ENCODE measurements around the gene FIBCD1. TPM values are rescaled to one million over a fixed set of nuclear protein-coding genes. Genes with fewer than 3 reads are reported as not detected.

The FIBCD1 gene
- total and polyA plus RNA-seq, 7 donors: 0.01 TPM; not detected in 6

DNA sequence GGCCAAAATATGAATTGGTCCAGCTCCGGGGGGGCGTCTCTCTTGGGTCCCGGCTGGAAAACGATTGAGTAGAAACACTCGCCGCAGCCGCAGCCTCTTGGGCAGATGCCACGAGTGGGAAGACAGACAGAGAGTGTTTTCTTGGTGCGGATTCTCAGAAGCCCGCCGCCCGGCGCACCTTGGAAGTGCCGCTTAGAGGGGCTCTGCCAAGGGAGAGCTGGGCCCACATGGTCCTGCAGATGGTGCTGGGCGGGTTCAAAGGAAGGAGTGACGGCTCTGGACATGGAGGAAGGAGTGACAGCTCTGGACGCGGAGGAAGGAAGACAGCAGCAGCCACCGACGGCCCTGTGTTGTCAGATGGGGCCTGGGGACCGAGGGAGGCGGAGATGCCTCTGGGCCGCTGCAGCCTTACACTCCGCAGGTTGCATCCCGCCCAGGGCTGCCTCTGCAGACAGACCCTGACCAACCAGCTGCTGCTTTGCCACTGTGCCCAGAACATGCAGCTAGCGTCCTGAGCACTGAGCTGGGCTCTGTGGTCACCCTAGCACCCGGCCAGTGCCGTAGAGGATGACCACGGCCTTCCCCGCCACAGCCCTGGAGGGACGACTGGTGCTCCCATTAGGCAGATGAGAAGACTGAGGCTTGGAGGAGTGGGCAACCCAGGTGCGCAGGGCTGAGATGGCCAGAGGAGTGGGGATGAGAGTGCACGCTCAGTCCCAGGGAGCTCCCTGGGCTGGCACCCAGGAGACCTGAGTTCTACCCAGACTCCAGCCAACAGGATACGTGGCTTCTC lies 21.7 kb downstream of the FIBCD1 start:
- ATAC-seq (no peak), DNase-seq (no peak)
- Histone ChIP-seq H3K4me3 (no peak overlapping the region), H3K9me3 (no peaks in the 10 kb centered on the region), H3K4me1 (no peaks in the 10 kb centered on the region), H3K27me3 (ENCODE audit: insufficient read depth in 3 of 3, low read length in 2 of 3) (peaks cover 0 to 88% (median 14%) of the 10 kb centered on the region in 3 donors), H3K27ac (no peak overlapping the region), H3K36me3 (ENCODE audit: insufficient read depth in 1 of 2, low read depth in 1 of 2) (no peaks in the 10 kb centered on the region)
- intact Hi-C loops (cut with DNase I): no loop called here
- 71 to 75% (median 74%) methylated on average over 34 of the region's 34 CpGs for WGBS, 3 donors
- TF ChIP-seq CTCF (IDR thresholded peaks at IDR 0.05): no peak

GRCh38 chr9:130915096-130915447 lies 24.0 kb downstream of the FIBCD1 start:
- peaks cover 0 to 78% (median 12%) of the 10 kb centered on the region in 3 donors for H3K27me3 ChIP-seq (ENCODE audit: insufficient read depth in 3 of 3, low read length in 2 of 3)
- no peak for ATAC-seq
- no peak overlapping the region for H3K4me3 ChIP-seq
- DNase-seq: no peak
- intact Hi-C loops (cut with DNase I): no loop called here
- H3K9me3 ChIP-seq: no peaks in the 10 kb centered on the region
- 88 to 89% (median 88%) methylated on average over 8 of the region's 8 CpGs for WGBS, 3 donors
- no peak for TF ChIP-seq CTCF (IDR thresholded peaks at IDR 0.05)
- H3K36me3 ChIP-seq (ENCODE audit: insufficient read depth in 1 of 2, low read depth in 1 of 2): no peaks in the 10 kb centered on the region
- H3K27ac ChIP-seq: no peak overlapping the region
- no peaks in the 10 kb centered on the region for H3K4me1 ChIP-seq

DNA sequence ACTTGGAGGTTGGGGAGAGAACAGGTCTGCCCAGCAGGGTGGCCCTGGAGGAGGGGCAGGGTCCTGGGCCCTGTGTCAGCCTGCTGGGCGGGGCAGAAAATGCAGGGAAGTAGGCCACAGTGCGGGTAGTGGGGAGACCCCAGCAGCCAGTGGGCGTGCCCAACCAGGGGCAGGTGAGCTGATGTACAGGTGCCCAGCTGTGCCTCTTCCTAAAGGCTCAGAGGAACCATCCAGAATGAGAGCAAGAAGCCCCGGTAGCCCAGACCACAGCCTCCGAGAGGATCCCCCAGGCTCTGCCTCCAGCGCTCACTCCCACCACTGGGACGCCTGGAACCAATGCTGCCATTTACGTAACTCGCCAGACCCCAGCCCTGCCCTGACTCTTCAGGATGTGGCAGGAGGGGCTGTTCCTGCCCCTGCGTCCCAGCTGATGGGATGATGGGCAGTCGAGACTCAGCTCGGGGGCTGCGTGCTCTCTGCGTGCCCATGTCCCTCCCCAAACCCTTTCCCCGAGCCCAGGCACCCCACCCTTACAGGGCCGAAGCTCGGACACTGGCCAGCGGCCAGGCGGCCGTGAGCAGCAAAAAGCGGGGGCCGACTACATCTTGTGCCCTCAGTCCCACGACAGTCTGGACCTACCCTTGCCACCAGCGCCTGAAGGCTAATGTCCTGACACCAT lies 24.5 kb downstream of the FIBCD1 start:
- Histone ChIP-seq H3K36me3 (ENCODE audit: insufficient read depth in 1 of 2, low read depth in 1 of 2) (no peaks in the 10 kb centered on the region), H3K4me3 (no peak overlapping the region), H3K9me3 (no peaks in the 10 kb centered on the region), H3K27me3 (ENCODE audit: insufficient read depth in 3 of 3, low read length in 2 of 3) (peaks cover 0 to 73% (median 12%) of the 10 kb centered on the region in 3 donors), H3K27ac (no peak overlapping the region), H3K4me1 (no peaks in the 10 kb centered on the region)
- no peak for DNase-seq
- ATAC-seq: no peak
- TF ChIP-seq CTCF (IDR thresholded peaks at IDR 0.05): no peak
- 73 to 79% (median 76%) methylated on average over 24 of the region's 24 CpGs for WGBS, 3 donors
- intact Hi-C loops (cut with DNase I): no loop called here

DNA sequence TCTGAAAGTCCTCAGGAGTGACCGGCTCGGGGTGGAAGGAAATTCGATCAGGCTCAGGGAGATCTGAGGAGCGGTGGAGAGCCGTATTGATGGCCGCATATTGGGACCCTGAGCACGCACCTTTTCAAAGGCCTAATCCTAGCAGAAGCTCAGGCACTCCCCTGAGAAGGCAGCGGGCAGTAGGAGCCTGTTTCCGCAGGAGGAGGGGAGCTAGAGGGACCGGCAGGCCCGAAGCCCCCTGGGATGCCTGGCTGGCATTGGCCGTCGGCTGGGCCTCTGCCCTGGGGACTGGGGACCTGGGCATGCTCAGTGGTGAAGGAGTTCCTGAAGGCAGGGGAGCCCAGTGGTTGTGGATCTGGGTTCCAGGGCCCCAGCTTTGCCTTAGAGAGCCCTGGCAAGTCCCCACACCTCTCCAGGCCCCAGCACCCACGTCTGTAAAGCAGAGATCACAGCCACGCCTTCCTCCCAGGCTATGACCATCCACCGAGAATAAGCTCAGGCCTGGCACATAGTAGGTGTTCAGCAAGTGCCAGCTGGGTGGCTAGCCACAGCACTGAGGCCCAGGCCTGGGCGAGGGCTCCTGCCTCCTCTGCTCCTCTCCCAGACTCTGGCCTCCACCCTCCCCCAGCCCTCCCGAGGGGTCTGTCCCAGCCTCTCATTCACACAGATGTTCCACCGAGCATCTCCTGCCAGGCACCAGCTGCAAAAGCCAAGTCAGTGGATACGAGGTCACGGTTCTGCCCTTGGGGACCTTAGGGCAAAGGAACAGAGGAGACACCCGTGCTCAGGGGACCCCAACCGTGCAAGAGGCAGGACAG lies 25.2 kb downstream of the FIBCD1 start:
- Histone ChIP-seq H3K36me3 (ENCODE audit: insufficient read depth in 1 of 2, low read depth in 1 of 2) (no peaks in the 10 kb centered on the region), H3K27me3 (ENCODE audit: insufficient read depth in 3 of 3, low read length in 2 of 3) (peaks cover 0 to 66% (median 10%) of the 10 kb centered on the region in 3 donors), H3K9me3 (no peaks in the 10 kb centered on the region), H3K4me1 (no peaks in the 10 kb centered on the region), H3K4me3 (peak overlapping the region; percentile 42), H3K27ac (no peak overlapping the region)
- no peak for TF ChIP-seq CTCF (IDR thresholded peaks at IDR 0.05)
- intact Hi-C loops (cut with DNase I): no loop called here
- ATAC-seq (peak in 1 of 4 donors; percentile 42), DNase-seq (no peak)
- 39 to 57% (median 39%) methylated on average over 23 of the region's 23 CpGs for WGBS, 3 donors
